MV-4-11 (cell line): Measurements from ENCODE around the gene KCNK5.

ENCODE experiments used
- DNase-seq: peaks from one replicate; lab custom pipeline; 2025; lab: John Stamatoyannopoulos, UW

Gene KCNK5

DNA sequence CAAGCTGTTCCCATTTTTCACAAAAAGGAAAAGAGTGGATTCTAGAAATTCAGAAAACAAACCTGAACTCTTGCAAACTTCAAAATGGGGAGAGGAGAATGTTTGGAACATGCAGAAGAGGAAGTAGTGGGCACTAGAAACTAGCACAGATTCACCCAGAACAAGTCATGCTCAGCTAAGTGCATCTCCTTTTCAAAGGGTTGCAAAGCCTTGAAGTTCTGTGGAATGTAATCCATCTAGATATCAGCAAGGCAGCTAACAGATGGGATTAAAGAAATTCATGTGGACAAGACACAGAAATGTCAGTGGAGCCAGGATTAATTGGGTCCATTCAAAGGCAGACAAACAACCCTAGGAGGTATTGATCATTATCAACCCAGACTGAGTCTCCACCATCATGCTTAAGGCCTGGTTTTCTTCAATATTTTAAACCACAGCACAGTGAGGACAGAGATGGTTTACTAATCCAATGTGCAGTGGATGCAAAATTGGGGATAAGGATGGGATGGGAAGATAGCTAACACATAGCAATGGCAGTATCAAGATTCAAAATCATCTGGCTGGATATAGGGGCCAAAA lies 31.3 kb downstream of the KCNK5 start:
- DNase-seq = peak; percentile 38

DNA sequence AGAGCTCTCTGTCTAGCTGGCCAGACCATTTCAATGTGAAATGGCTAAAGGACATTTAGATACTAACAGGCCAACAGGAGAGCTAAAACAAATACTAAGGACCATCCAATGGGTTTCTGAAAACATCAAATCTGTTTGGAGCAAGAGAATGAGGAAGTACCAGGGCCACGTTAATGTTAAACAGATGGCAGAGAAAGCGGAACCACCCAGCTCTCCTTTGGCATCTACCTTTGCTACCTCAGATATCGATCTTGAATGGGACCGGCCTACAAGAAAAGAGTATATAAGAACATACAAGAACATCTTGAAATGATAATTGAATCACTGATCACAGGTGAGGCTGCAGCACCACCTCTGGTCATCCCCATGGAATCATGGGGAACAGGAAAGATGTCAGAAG lies 31.8 kb downstream of the KCNK5 start:
- peak; percentile 29 for DNase-seq

GRCh38 chr6:39196673-39197091 lies 32.6 kb downstream of the KCNK5 start:
- no peak for DNase-seq

GRCh38 chr6:39195792-39196385 lies 33.4 kb downstream of the KCNK5 start:
- no peak for DNase-seq

- no peak for DNase-seq
Observed at GRCh38 chr6:39194466-39194865, 34.8 kb downstream of the KCNK5 start.

DNA sequence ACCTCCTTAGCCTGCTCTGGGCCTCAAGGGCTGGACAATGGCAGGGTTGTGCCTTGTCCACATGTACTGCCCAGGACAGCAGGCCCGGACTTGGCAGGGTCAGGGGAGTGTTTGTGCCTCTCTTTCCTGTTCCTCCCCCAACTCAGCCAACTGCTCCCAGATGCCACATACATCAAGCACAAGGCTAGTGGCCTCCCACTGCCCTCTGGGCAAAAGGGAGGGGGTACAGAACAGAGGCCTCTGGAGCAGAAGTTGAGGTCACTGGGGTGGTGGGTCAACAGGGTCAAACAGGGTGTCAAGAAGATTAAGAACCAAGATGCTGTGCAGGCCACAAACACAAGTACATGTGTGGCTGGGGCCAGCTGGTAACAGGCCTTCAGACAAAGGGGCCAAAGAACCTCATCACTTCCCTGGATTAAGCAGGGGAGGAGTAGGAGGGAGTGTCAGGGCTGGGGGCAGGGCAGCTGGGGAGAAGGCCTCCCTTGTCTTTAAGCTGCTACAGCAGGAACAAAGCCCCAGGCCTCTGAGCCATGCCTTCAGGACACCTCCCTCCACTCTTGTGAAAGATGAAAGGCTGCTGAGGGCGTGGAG lies 36.0 kb downstream of the KCNK5 start:
- DNase-seq = peak; percentile 94

GRCh38 chr6:39192736-39193135 lies 36.5 kb downstream of the KCNK5 start:
- no peak for DNase-seq

GRCh38 chr6:39191236-39191930 lies 37.9 kb downstream of the KCNK5 start:
- DNase-seq = no peak

DNA sequence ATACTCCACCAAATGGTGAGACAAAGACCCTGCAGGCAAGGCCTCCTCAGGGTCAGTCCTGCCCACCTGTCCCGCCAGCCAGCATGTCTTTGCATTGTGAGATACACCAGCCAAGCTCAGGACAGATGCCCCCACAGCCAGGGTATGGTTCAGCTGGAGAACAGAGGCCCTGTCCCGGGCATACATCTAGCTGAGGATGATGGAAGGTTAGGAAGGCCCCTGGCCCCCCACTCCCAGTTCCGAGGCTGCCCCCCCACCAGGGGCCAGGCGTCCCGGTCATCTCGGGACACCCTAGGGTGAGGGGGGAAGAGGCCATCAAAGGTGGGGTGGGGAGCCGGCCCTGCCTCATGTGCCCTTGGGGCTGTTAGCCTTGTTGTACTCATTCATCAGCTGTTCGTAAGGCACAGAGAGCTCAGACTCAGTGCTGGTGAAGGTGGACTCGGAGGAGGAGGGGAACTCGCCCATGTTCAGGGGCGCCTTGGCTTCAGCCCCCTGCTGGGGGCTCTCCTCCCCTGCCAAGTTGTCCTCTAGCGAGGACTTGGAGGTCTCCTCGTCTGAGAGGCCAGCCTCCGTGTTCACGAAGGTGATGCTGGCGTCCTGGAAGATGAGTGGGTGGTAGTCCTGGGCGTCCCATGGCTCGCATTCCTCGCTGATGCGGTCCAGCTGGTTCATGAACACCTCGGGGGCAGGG lies 38.6 kb downstream of the KCNK5 start:
- no peak for DNase-seq

- DNase-seq = peak; percentile 14
Observed at GRCh38 chr6:39189915-39190544, 39.2 kb downstream of the KCNK5 start.

- no peak for DNase-seq
Observed at GRCh38 chr6:39189131-39189530, 40.1 kb downstream of the KCNK5 start.

DNA sequence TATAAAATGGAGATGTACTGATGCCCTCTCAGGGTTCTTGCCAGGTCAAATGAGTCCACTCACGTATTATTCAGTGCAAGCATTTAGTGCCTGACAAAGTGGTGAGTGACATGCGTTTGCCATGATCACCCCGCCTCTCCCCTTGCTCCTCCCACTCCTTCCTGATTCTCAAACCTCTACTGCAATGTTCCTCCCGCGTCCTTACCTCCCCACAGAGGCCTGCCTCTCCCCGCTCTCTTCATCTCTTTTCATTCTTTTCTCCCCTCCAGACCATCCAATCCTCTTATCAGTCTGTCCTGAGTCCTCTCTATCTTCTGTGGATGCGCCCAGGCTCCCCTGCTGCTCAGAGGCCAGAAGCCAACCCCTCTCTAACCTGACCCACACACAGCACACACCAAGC lies 40.7 kb downstream of the KCNK5 start:
- DNase-seq = peak; percentile 39

DNA sequence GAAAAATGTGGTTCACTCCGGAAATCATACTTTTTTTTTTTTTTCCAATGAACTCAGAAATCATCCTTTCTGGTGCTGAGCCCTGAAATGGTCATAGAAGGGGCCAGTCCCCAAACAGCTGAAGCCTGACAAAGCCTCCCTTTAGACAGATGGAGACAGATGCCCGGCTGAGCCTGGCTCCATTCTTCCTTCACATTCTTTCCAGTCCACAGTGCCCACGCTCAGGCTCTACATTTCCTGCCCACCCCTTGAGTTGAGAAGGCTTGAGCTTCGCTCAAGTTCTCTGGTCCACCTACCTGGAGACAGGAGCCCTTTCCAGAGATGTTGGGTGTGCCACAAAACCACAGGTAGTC lies 41.2 kb downstream of the KCNK5 start:
- no peak for DNase-seq

GRCh38 chr6:39184906-39185580 lies 44.2 kb downstream of the KCNK5 start:
- DNase-seq = no peak

- no peak for DNase-seq
Observed at GRCh38 chr6:39182604-39183003, 46.7 kb downstream of the KCNK5 start.

- no peak for DNase-seq
Observed at GRCh38 chr6:39181826-39182225, 47.4 kb downstream of the KCNK5 start.

- DNase-seq = peak; percentile 40
Observed at GRCh38 chr6:39181333-39181732, 47.9 kb downstream of the KCNK5 start.

DNA sequence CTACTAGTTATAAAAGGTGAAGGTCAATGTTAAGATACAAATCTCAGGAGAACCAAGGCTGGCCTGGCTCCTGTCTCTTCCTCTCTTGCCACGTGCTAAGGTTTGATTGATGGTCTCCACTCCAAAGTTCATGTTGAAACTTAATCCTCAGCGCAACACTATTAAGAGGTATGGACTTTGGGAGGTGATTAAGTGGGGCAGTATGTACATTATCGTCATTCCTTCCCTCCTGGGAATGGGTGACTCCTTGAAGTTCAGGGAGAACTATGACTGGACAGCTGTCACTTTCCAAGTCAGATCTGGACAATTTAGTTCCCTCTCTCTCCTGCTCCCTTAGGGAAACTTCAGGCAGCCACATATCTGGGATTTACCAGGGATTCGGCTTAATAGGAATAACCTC lies 50.5 kb downstream of the KCNK5 start:
- no peak for DNase-seq

DNA sequence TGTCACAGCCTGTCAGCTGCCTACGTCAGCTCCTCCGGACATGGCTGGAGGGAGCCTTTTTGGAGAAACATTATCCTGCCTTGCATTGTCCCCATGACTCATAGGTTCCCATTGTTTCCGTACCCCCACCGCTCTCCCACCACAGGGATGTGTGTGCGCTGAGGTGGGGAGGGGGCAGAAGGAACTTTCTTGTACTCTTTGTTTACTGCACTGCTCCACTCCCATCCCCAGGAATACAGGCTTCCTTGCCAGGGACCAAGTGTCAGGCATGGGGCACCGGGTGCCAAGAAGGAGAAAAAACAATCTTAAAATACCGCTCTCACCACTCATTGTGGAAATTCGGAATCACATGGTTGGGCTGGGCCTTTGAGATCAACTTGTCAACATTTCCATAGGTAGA lies 51.0 kb downstream of the KCNK5 start:
- DNase-seq = no peak

- DNase-seq = no peak
Observed at GRCh38 chr6:39177130-39177529, 52.1 kb downstream of the KCNK5 start.

DNA sequence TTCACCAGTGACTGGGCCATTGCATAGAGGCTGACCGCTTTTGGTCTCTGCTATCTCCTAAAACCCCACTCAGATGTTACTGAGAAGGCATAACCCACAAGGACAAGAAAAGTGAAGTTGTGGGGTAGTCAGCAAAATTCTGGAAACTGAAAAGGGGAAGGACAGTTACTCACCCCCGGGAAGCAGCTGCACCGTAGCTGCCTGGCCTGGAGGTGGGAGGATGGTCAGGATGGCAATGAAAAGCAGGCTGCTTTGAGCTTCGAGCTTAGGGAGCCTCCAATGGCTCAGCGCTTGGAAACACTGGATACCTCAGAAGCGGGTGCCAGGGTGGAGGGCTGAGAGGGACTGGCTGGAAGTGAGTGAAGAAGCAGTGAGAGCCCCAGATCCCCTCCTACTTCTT lies 56.0 kb downstream of the KCNK5 start:
- DNase-seq = peak; percentile 94

DNA sequence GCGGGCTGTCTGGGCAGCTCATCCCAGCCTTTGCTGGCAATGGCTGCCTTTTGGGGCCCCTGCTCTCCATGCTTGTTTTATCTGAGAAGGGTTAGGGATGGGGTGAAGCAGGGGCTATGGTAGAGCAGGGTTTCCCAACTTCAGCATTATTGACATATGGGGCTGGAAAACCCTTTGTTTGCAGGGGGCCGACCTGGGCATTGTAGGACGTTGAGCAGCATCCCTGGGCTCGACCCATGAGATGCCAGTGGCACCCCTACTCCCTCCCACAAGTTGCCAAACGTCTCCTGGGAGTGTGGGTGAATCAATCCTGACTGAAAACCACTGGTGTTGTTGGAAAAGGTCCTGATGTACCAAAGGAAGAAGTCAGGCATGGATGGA lies 56.9 kb downstream of the KCNK5 start:
- DNase-seq = no peak
